Liver (tissue), 9 donors: ENCODE data around the gene ZNF846. TPM values are rescaled to one million over a fixed set of nuclear protein-coding genes. Genes with fewer than 3 reads are reported as not detected.

Experiments
- DNase-seq: peaks from one replicate; pipeline ENCODE4 v3.0.0-alpha.2; 2017; ENCODE audit warnings: low spot score
- H3K27ac ChIP-seq, 2 donors: one replicate each; pipeline ENCODE4 v1.7.0; 2013; ENCODE audit warnings: inconsistent platforms in 2 of 2, low read length in 2 of 2, control low read depth in 1 of 2, low read depth in 1 of 2, mild to moderate bottlenecking in 1 of 2
- H3K27me3 ChIP-seq, 4 donors: one replicate each; pipeline versions ENCODE4 v1.6.1 to v1.7.0; 2013; ENCODE audit warnings: low read length in 3 of 4, inconsistent platforms in 1 of 4, mild to moderate bottlenecking in 1 of 4, moderate library complexity in 1 of 4; ENCODE audit not compliant: control insufficient read depth in 4 of 4, insufficient read depth in 4 of 4
- H3K36me3 ChIP-seq, 4 donors: one replicate each; pipeline versions ENCODE4 v1.6.1 to v1.7.0; 2013; ENCODE audit warnings: low read length in 3 of 4, mild to moderate bottlenecking in 3 of 4, low read depth in 1 of 4, moderate library complexity in 1 of 4; ENCODE audit not compliant: control insufficient read depth in 4 of 4, insufficient read depth in 3 of 4
- H3K4me1 ChIP-seq, 4 donors: one replicate each; pipeline versions ENCODE4 v1.6.1 to v1.7.0; 2013; ENCODE audit warnings: low read length in 3 of 4, mild to moderate bottlenecking in 3 of 4, moderate library complexity in 1 of 4; ENCODE audit not compliant: control insufficient read depth in 4 of 4, insufficient read depth in 4 of 4
- H3K4me3 ChIP-seq, 3 donors: one replicate each; pipeline versions ENCODE4 v1.6.1 to v1.7.0; 2013; ENCODE audit warnings: low read length in 3 of 3, control low read depth in 1 of 3, low read depth in 1 of 3, mild to moderate bottlenecking in 1 of 3
- H3K9ac ChIP-seq, 2 donors: one replicate each; pipeline ENCODE4 v1.7.0; 2013; ENCODE audit warnings: low read length in 2 of 2, mild to moderate bottlenecking in 2 of 2, moderate library complexity in 2 of 2, control low read depth in 1 of 2, low read depth in 1 of 2
- H3K9me3 ChIP-seq, 4 donors: one replicate each; pipeline versions ENCODE4 v1.6.1 to v1.7.0; 2013; ENCODE audit warnings: low read length in 3 of 4; ENCODE audit not compliant: control insufficient read depth in 4 of 4
- ATF3 ChIP-seq: IDR thresholded peaks from 2 replicates; pipeline ENCODE4 v1.6.1; 2016; ENCODE audit warnings: antibody characterized with exemption
- CTCF ChIP-seq: fragments of 150-350 bp; IDR thresholded peaks from 2 replicates; pipeline ENCODE4 v1.5.1; 2017; ENCODE audit warnings: improper control_type of control experiment, low read depth, low read length; ENCODE audit not compliant: missing input control
- EGR1 ChIP-seq, 2 donors: IDR thresholded peaks; 2 replicates each; pipeline ENCODE4 v1.6.1; 2016 to 2018; ENCODE audit warnings: antibody characterized with exemption in 2 of 2, low read depth in 2 of 2
- FOXA1 ChIP-seq: IDR thresholded peaks from 2 replicates; pipeline ENCODE4 v1.6.1; 2016; ENCODE audit warnings: antibody characterized with exemption
- FOXA2 ChIP-seq: IDR thresholded peaks from 2 replicates; pipeline ENCODE4 v1.6.1; 2016; ENCODE audit warnings: antibody characterized with exemption
- GABPA ChIP-seq, 2 donors: IDR thresholded peaks in 1 of 2; conservative IDR thresholded peaks in 1 of 2; 2 replicates each; pipeline ENCODE4 v1.6.1; 2016; ENCODE audit warnings: antibody characterized with exemption in 2 of 2, mild to moderate bottlenecking in 1 of 2, moderate library complexity in 1 of 2
- HNF4A ChIP-seq, 2 donors: conservative IDR thresholded peaks; 2 replicates each; pipeline ENCODE4 v1.6.1; 2016; ENCODE audit warnings: antibody characterized with exemption in 2 of 2, mild to moderate bottlenecking in 2 of 2
- HNF4G ChIP-seq: IDR thresholded peaks from 2 replicates; pipeline ENCODE4 v1.6.1; 2016; ENCODE audit warnings: antibody characterized with exemption
- JUND ChIP-seq, 2 donors: IDR thresholded peaks; 2 replicates each; pipeline ENCODE4 v1.6.1; 2016; ENCODE audit warnings: antibody characterized with exemption in 2 of 2
- MAX ChIP-seq: IDR thresholded peaks from 2 replicates; pipeline ENCODE4 v1.6.1; 2016; ENCODE audit warnings: antibody characterized with exemption
- NR2F2 ChIP-seq: IDR thresholded peaks from 2 replicates; pipeline ENCODE4 v1.6.1; 2016; ENCODE audit warnings: antibody characterized with exemption
- RAD21 ChIP-seq, 2 donors: IDR thresholded peaks; 2 replicates each; pipeline ENCODE4 v1.6.1; 2016; ENCODE audit warnings: antibody characterized with exemption in 2 of 2, mild to moderate bottlenecking in 2 of 2
- REST ChIP-seq: IDR thresholded peaks from 2 replicates; pipeline ENCODE4 v1.6.1; 2016; ENCODE audit warnings: antibody characterized with exemption, mild to moderate bottlenecking
- RXRA ChIP-seq, 2 donors: IDR thresholded peaks; 2 replicates each; pipeline ENCODE4 v1.6.1; 2017 to 2018; ENCODE audit warnings: antibody characterized with exemption in 2 of 2, mild to moderate bottlenecking in 1 of 2
- SP1 ChIP-seq: IDR thresholded peaks from 2 replicates; pipeline ENCODE4 v1.6.1; 2018; ENCODE audit warnings: antibody characterized with exemption, mild to moderate bottlenecking
- TAF1 ChIP-seq: conservative IDR thresholded peaks from 2 replicates; pipeline ENCODE4 v1.6.1; 2016; ENCODE audit warnings: antibody characterized with exemption, mild to moderate bottlenecking
- YY1 ChIP-seq: IDR thresholded peaks from 2 replicates; pipeline ENCODE4 v1.6.1; 2016; ENCODE audit warnings: antibody characterized with exemption, mild to moderate bottlenecking
- ZBTB33 ChIP-seq: IDR thresholded peaks from 2 replicates; pipeline ENCODE4 v1.6.1; 2016; ENCODE audit warnings: antibody characterized with exemption
- WGBS: extraction: QIAGEN DNeasy Blood & Tissue Kit; methylation state at CpG from one replicate; pipeline ENCODE4 v1.1.7; 2013; 5-methylcytosine and 5-hydroxymethylcytosine counted together
- polyA plus RNA-seq, 2 donors: library from polyadenylated mRNA; stranded (reverse) in 1 of 2; unstranded in 1 of 2; fragments of 200-250 nt in 1 of 2; fragments of >200 nt in 1 of 2; fragmentation: Nextera tagmentation in 1 of 2; extraction: Ambion mirVana in 1 of 2; gene quantifications; one replicate each; pipeline versions ENCODE4 v1.2.1 to v1.2.3, GENCODE V29; 2013 to 2015
- total RNA-seq, 2 donors: library from RNA; depleted of rRNA; stranded (reverse); fragments of >200 nt; gene quantifications; one replicate each; pipeline ENCODE4 v1.2.3, GENCODE V29; 2014
- donor health status: healthy.
- donor health status: healthy.
- donor health status: healthy.
- donor health status: healthy.
- donor health status: healthy.

The ZNF846 gene
- total and polyA plus RNA-seq, 4 donors, result 1.6 to 9.4 (median 6.6) TPM

- H3K27me3 ChIP-seq, result no peaks in the 10 kb centered on the region
- TF ChIP-seq CTCF (no peak), JUND (IDR thresholded peaks at IDR 0.05) (no peak), GABPA (IDR thresholded peaks at IDR 0.05 in 1 of 2, conservative IDR thresholded peaks at IDR 0.05 in 1 of 2) (no peak), NR2F2 (no peak), ATF3 (no peak), TAF1 (no peak), SP1 (no peak)
- 94% methylated on average over 11 of the region's 11 CpGs for WGBS
- no peak overlapping the region for H3K9ac ChIP-seq
- DNase-seq, result no peak
- no peak overlapping the region for H3K4me3 ChIP-seq
- no peaks in the 10 kb centered on the region for H3K9me3 ChIP-seq
- no peaks in the 10 kb centered on the region for H3K4me1 ChIP-seq
- peaks cover 5 to 42% (median 22%) of the 10 kb centered on the region in 4 donors for H3K36me3 ChIP-seq
- no peak overlapping the region for H3K27ac ChIP-seq
Observed at GRCh38 chr19:9808855-9809824, 40.6 kb upstream of the ZNF846 start.

- peaks cover 3 to 39% (median 22%) of the 10 kb centered on the region in 4 donors for H3K36me3 ChIP-seq
- H3K9ac ChIP-seq, result no peak overlapping the region
- no peak overlapping the region for H3K4me3 ChIP-seq
- no peak overlapping the region for H3K27ac ChIP-seq
- no peaks in the 10 kb centered on the region for H3K27me3 ChIP-seq
- WGBS, result 94% methylated on average over 3 of the region's 3 CpGs
- no peaks in the 10 kb centered on the region for H3K9me3 ChIP-seq
- TF ChIP-seq MAX (no peak), NR2F2 (no peak), FOXA1 (no peak), GABPA (IDR thresholded peaks at IDR 0.05 in 1 of 2, conservative IDR thresholded peaks at IDR 0.05 in 1 of 2) (no peak), CTCF (no peak), TAF1 (no peak), EGR1 (IDR thresholded peaks at IDR 0.05; ENCODE audit: low read depth in 2 of 2) (no peak), RAD21 (IDR thresholded peaks at IDR 0.05) (no peak), JUND (IDR thresholded peaks at IDR 0.05) (no peak), YY1 (no peak), RXRA (IDR thresholded peaks at IDR 0.05) (no peak), ZBTB33 (no peak), REST (no peak), SP1 (no peak), ATF3 (no peak), HNF4A (conservative IDR thresholded peaks at IDR 0.05) (no peak), HNF4G (no peak), FOXA2 (no peak)
- DNase-seq, result no peak
- H3K4me1 ChIP-seq, result no peaks in the 10 kb centered on the region
Observed at GRCh38 chr19:9806803-9807202, 38.3 kb upstream of the ZNF846 start.
